Muscle of back (tissue), 11 donors: ENCODE results near the gene MYO3B. TPM values are rescaled to one million over a fixed set of nuclear protein-coding genes. Genes with fewer than 3 reads are reported as not detected.
"Not testable (repeated sequence)": the region's sequence is repeated elsewhere in the genome, so short reads cannot be mapped to it uniquely, and the experiment has no call there.

Experiments used
- DNase-seq, 3 donors: peaks; one replicate each; pipeline versions ENCODE4 v3.0.0 to v3.0.0-alpha.2; 2013
- polyA plus RNA-seq, 10 donors: library from polyadenylated mRNA; unstranded; fragments of 120-200 nt; gene quantifications; one replicate each; pipeline ENCODE4 v1.2.1, GENCODE V29; 2013; ENCODE audit not compliant: insufficient read length in 10 of 10

Gene MYO3B
- polyA plus RNA-seq, 10 donors, result 0.07 to 1.1 (median 0.16) TPM

DNA sequence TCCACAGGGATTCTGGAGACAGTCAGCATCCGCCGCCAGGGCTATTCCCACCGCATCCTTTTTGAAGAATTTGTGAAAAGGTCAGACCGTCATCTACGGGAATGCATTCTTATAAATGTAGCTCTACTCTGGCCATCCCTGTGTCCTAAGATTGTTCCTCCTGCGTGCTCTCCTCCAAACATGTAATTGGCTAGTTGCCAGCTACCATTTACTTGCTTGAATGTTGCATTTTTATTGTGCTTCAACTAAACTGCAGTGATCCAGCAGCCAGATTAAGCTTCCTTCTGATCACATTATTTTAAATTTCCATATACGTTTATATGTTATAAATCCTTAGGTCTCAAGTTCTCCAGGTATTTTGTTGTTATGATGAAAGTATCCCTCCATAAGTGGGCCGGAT, 288.7 kb downstream of the MYO3B start:
- no peak for DNase-seq

DNA sequence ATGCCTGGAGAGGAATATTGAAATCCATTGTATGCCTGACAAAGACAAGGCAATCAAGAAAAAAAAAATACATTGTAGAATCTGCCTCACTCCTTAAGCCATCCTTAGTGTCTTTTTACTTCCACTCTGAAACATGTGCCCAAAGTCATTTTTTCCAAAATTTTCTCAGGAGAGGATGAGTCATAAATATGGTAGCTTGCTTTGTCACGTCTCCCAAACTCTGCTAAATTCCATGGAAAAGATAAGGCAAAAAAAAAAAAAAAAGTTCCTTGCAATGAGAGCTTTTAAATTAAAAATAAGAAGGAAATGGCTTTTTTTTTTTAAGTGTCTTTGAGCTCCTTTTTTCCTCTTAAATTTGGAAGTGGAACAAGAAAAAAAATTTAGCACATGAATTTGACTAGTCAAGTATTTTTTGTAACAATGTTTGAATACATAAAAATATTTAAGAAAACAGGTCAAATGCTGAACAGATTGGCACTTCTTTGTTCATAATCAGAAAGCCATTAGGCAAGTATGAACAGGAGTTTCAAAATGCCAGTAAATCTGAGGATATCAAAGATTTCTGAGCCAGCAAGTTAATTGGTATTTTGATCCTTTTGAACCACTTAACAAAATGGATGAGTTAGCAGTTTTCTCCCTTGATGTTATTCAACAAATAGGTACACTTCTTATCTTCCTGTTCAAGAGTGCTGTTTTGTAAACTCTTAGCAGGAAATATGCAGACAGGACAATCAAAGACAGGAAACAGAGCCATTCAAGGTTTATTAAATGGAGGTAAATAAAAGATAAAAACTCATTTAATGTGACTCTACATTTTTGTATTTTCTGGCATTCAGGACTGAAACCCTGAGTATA, 289.8 kb downstream of the MYO3B start:
- peak in 1 of 3 donors; percentile 14 for DNase-seq

DNA sequence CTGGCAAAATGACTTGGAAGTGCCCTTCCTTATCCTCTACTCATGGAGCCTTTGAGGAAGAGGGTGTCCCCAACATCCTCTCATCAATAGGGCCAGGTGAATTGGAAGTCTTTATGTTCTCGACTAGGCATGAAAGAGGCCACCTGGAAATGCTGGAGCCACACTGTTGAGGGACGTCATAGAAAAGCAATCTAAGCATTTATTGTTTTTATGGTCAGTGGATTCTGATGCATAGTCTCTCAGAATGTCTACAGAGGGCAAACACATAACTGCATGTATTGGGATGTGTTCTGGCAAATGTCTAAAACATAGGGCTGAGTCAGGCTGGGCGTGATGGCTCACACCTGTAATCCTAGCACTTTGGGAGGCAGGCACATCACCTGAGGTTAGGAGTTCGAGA, 290.6 kb downstream of the MYO3B start:
- DNase-seq, result no peak

DNA sequence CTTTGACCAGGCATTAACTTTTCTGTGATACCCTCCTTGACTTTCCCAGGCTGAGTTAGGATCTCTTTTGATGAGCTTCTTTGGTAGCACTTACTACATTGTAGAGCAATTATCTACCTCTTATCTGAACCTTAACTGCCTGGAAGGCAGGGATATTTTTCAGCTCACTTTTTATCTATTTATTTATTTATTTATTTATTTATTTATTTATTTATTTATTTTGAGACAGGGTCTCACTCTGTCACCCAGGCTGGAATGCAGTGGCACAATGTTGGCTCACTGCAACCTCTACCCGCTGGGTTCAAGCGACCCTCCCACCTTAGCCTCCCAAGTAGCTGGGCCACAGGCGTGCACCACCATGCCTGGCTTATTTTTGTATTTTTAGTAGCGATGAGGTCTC, 294.6 kb downstream of the MYO3B start:
- DNase-seq, result not testable (repeated sequence)

DNA sequence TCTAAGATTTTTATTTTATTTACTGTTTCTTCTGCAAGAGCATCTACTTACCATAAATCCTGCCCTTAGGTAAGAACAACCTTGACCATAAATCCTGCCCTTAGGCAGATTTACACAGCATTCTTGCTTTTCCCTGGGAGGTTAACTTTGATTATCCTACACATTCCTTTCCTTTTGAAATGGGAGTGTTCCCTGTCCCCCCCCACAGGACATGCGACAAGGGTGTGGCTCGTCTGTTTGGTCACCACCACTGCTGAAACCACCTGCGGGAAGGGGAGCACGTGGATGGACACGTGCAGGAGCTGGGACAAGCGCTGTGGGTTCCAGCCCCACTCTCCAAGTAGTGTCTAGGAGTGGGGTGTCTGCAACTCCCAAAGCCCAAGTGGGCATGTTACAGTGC, 297.9 kb downstream of the MYO3B start:
- DNase-seq, result no peak

DNA sequence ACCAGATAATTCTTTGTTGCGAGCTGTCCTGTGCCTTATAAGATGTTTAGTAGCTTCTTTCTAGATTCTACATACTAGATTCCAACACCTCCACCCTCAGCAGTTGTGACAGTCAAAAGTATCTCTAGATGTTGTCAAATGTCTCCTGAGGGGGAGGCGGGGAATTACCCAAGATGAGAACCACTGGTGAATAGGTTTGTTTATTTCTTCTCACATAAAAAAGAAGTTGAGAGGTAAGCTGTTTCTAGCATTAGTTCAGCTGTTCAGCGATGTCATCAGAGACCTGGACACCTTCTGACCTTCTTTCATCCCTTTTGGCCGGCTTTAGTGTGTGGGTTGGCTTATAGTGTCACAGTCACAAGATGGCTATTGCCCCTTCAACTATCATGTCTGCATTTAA, 299.7 kb downstream of the MYO3B start:
- DNase-seq, result no peak

DNA sequence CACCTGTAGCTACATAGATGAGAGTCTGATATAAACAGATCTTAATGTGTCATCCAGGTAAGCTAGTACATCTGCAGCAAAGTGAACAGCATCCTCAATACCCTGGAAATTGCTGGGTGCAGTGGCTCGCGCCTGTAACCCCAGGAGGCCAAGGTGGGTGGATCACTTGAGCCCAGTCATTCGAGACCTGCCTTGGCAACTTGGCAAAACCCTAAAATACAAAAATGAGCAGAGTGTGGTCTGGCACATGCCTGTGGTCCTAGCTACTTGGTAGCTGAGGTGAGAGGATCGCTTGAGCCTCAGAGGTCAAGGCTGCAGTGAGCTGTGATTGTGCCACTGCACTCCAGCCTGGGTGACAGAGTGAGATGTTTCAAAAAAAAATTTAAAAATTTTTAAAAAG, 303.3 kb downstream of the MYO3B start:
- no peak for DNase-seq

DNA sequence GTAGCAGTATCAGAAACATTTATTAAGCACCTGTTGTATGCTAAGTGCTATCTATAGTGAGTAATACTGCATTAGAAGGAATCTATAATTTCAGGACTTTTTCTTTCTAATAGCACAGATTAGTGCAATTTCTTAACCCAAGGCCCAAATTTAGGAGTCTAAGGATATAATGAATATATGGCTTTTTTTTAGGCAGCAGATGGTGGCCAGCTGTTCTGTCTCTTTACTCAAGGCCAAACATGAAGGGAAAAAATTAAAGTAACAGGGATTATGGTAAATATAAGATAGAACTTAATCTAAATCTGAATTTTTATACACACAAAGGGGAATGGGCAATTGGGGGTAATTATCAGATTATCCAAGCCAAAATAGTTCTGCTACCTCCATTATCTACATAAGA, 306.6 kb downstream of the MYO3B start:
- DNase-seq, result no peak

DNA sequence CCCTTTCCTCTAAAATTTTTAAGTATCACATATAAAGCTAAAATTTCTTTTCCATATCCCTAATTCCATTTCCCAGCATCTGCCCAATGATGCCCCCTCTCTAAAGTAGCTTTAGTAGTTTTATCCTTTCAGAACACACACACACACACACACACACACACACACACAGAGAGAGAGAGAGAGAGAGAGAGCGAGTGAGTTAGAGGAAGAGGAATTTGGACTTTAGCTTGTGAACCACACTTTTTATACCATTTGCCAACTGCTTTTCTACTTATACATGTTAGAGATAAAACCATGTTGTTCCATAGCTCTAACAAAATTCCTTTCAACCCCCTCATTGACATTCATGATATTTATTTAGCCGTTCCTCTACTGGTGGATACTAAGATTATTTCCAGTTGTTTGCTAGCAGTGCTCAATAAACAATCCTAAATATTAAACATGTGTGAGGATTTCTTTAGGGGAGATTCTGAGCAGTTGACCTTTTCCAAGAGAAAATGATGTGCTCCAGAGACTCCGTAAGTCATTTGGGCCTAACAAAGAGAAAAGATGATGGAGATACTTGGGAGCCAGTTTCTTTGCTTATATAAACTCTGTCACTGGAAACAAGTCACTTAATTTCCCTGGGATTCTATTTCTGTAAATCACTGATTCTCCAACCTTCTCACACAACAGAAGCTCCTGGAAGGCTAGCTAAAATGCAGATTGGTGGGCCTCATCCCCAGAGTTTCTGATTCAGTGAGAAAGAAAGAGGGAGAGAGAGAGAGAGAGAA, 307.5 kb downstream of the MYO3B start:
- peak in 1 of 3 donors; percentile 32 for DNase-seq

DNA sequence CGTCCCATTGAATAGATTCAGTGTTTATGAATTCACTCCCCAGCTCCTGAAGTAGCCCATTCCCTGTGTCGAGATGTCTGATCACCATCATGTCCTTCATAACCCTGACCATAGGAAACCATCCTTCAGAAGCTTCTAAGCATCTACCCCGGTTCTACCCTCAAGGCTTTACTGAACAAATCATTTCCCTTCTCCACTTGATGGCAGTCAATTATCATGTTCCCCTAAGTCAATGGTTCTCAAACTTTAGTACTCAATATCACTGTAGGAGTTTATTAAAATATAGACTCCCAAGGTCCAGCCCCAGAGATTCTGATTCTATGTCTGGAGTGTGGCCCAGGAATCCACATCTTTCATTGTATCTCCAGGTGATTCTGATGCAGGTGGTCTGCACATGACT, 308.8 kb downstream of the MYO3B start:
- no peak for DNase-seq

DNA sequence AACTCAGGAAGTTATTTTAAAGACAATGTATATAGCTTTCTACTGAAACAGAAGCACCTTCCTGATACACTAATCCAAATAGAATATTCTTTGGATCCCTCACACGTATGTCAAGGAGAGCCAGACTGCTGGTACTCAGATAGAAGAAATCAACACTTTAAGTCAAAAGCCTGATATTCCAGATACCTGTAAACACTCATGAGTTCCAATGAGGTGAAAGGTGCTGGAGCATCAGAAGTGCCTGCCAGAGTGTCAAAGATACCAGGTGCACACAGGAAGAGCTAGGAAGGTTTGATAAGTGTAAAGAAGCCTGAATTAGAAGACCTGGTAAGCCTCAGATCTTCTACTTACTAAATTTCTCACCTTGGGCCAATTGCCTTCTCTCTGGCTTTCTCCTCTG, 310.9 kb downstream of the MYO3B start:
- no peak for DNase-seq

DNA sequence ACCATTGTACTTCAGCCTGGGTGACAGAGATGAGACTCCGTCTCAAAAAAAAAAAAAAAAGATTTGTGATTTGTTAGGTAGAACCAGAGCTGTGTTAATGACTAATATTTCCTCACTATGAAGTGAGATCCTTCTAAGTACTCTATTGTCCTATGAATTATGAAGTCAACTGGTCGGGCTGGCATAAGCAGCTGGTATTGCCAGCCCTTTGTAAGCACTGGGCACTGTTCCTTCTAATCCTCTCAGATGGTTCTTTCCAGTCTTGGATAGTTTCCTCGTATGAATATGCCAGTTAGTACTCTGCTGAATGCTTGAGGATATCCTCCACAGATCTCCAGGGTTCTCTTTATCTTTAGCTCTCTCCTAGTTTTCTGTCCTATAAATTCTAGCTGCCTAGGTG, 314.1 kb downstream of the MYO3B start:
- no peak for DNase-seq

DNA sequence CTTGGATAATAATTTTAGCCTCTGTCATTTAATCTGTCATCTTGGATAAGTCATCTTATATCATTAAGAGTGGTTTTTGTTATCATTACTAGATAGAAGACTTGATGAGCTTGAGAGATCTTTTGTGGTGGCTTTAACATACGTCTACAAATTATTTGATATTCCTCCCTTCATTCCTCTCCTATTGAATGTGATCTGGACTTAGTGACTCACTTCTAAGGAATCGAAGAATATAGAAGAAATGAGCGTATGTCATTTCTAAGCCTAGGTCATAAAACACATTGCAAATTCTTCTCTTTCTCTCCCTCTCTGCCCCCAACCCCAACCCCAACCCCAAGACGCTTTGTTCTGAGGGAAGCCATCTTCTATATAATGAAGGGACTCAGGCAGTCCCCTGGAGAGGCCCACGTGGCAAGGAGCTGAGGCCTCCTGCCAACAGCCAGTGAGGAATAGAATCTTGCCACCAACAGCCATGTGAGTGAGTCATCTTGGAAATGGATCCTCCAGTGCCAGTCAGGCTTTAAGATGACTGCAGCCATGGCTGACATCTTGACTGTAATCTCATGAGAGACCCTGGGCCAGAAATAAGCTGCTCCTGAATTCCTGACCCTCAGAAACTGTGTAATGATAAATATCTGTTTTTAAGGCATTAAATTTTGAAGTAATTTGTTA, 315.6 kb downstream of the MYO3B start:
- no peak for DNase-seq

DNA sequence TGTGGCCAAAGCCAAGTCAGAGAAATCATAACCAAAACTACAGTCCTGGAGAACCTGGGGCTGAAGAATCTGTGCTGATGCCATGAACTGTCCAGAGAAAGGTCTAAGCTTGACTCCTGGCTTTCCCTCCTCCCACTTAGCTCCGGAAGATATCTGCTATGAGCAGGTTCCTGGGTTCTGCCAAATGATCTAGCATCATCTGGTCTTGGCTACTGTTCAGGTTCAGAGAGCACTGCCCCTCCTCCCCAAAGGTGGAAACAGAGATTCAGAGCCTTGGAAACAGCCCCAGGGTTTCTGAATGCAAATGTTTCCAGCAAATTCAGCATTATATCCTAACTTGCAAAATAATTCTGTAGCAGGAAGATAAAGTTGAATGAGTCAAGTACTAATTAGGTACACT, 317.9 kb downstream of the MYO3B start:
- no peak for DNase-seq

DNA sequence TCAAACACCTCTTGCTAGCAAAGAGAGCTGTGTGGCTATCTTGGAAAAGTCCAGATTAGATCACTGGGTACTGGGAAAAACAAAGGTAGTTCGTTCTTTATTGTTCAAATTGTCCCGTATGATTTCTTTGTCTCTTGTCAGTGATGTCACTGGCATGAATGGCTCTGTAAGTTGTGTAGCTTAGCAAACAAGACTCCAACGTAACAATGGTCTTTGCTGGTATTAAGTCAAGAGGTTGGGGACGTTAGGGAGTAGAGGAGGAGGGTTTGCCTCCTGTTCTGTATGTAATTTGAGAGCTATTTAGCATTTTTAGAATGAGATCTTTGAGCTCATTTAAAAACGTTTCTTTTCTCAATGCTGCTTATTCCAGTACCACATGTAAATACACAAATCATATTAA, 320.7 kb downstream of the MYO3B start:
- DNase-seq, result no peak

DNA sequence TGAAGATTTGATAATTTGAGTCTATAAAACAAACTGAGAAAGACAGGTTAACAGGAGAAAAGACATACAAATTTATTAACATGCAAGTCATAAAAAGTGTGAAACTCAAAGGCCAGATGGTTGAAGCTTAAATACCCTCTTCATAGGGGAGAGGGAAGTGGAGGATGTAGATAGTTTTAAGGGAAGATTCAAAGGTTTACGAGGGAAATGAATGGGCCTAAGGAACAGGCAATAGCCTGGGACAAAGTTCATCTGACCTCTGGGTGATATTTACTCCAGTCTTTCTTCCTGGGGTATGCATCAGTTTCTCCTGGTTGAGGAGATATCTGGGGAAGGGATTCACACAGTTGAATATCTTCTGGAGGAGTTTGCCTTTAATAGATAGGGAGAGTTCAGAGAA, 322.2 kb downstream of the MYO3B start:
- no peak for DNase-seq

DNA sequence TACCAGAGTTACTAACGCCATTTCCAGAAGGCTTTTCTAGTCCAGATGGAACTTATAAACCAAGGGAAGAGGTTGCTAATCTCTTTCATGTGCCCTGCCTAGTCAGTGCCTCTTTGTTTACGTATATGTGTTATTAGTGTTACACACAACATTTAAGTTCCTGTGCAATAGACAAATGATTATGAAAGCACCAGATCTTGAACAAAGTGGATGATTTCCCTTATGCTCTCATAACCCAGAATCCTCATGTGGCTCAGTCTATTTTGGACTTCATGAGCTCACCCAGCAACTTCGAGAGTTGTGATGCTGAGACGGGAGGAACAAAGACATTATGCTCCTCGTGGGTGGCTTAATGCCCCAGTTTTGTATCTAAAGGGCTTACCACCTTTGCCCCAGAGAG, 322.8 kb downstream of the MYO3B start:
- peak in 1 of 3 donors; percentile 38 for DNase-seq

DNA sequence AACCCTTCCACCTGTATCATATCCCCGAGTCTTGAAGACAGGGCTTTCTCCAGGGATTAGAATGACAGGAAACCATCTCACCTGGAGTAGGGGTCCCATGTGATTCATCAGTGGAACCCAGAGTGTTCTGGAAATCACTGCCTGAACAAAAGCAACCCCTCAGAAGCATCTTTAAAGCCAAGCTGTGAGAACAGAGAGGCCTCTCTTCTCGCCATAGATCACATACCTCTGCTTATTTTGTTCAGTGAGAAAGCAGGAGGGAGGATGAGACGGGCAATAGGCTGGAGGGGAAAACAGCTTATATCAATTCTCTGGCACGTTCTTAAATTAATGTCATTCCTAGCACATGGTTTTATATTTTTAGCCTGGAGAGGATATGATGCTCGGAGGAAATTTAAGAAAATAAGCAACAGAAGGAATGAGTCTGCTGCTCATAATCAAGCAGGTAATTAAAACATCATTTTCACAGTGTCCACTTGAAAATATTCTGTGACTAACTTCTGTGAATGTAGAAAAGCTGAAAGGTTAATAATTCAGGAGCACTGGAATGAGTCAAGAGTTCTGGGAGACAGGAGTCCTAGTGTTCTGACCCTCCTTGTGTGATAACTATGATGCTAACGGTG, 323.6 kb downstream of the MYO3B start:
- no peak for DNase-seq

DNA sequence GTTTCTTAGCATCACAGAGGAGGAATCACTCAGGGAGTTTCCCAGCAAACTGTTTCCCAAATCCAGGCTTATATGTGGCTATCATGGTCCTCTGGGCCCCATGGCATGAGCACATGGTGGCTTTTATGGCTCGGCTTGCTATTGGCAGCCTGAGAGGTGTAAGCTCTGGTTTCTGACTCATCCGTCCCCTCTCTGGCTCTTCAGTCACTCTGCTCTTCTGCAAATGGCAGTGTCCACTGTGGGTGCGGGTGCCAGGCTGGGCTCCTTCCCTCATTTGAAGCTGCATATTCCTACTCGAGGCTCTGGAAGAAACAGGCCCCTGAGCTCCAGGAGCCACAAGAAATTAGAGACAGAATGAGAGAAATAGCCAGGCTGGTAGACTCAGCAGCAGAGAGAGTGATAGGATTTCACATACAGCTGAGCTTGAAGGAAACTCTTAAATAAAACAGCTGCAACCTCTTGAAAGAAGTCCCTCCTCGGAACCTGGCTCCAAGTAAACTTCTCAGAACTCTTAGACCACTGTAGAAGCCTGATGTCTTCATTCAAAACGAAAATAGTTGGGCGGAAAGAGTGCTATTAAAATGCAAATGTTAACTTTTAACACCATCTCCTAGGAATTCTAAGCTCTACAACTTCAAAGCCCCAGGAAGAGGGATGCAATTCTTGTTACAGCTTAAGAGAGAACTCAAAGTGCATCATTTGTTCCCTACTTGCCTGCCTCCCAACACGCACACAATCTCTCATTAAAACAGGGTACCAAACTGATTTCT, 324.6 kb downstream of the MYO3B start:
- no peak for DNase-seq

DNA sequence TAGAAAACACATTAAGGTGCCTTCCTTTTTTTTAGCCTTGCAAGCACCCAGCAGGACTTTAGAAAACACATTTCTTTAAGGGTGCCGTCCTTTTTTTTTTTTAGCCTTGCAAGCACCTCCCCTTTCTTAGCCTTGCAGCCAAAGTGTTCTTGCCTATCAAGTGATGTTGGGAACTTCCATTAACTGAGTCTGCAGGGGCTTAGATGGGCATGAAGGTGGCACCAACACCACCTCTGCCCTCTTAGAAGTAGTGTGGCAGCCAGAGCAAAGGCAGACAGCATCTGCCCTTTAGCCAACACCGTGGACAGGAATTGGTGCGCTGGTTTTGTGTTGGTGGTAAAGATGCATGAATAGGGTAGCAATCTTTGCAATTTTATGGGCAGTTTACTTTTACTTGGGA, 325.6 kb downstream of the MYO3B start:
- DNase-seq, result no peak
